ENCODE results near the gene CDX2.

CDX2 gene

GRCh38 chr13:27928353-27928804 is 40.7 kb downstream of the CDX2 start:
- Histone ChIP-seq H3K4me1 (ENCODE audit: control insufficient read depth, insufficient read depth, low read depth, low read length) (peaks cover 3% of the 10 kb centered on the region), H3K18ac (ENCODE audit: low read depth in 1 of 2, low read length in 2 of 2) (no peak overlapping the region), H2BK12ac (ENCODE audit: low read length in 2 of 2) (no peak overlapping the region), H3K36me3 (ENCODE audit: control insufficient read depth in 1 of 2, insufficient read depth in 2 of 2, low read depth in 1 of 2, low read length in 2 of 2) (no peaks in the 10 kb centered on the region), H3K9ac (ENCODE audit: low read length) (no peak overlapping the region), H2AFZ (ENCODE audit: low read depth, low read length) (no peak overlapping the region), H3K79me1 (replicated peaks; ENCODE audit: low read length, poor library complexity, severe bottlenecking) (no peaks in the 10 kb centered on the region), H2AK5ac (ENCODE audit: low read length, severe bottlenecking) (no peak overlapping the region), H3K4me2 (ENCODE audit: low read length, poor library complexity, severe bottlenecking) (no peak overlapping the region), H2BK120ac (ENCODE audit: low read depth, low read length) (no peak overlapping the region), H3K4ac (ENCODE audit: low read depth in 1 of 2, low read length in 2 of 2) (no peak overlapping the region), H2BK15ac (ENCODE audit: low read depth, poor library complexity, severe bottlenecking) (no peak overlapping the region), H2BK5ac (ENCODE audit: low read depth, low read length, poor library complexity, severe bottlenecking) (no peak overlapping the region), H4K91ac (ENCODE audit: low read length) (no peak overlapping the region), H3K27me3 (ENCODE audit: control insufficient read depth in 1 of 2, insufficient read depth in 1 of 2, low read length in 2 of 2) (peaks cover 77 to 81% of the 10 kb centered on the region in 2 experiments), H3K14ac (ENCODE audit: low read length in 2 of 2) (no peak overlapping the region), H3K23ac (ENCODE audit: low read length in 2 of 2) (no peak overlapping the region), H4K8ac (ENCODE audit: low read length) (no peak overlapping the region), H3K4me3 (ENCODE audit: insufficient read depth in 1 of 2, low read depth in 1 of 2, low read length in 2 of 2) (no peak overlapping the region), H3K9me3 (ENCODE audit: control insufficient read depth, low read length) (peaks cover 13% of the 10 kb centered on the region), H3K27ac (ENCODE audit: low read length, poor library complexity, severe bottlenecking) (no peak overlapping the region)
- 25% methylated on average over 26 of the region's 26 CpGs for WGBS
- no peak for DNase-seq

DNA sequence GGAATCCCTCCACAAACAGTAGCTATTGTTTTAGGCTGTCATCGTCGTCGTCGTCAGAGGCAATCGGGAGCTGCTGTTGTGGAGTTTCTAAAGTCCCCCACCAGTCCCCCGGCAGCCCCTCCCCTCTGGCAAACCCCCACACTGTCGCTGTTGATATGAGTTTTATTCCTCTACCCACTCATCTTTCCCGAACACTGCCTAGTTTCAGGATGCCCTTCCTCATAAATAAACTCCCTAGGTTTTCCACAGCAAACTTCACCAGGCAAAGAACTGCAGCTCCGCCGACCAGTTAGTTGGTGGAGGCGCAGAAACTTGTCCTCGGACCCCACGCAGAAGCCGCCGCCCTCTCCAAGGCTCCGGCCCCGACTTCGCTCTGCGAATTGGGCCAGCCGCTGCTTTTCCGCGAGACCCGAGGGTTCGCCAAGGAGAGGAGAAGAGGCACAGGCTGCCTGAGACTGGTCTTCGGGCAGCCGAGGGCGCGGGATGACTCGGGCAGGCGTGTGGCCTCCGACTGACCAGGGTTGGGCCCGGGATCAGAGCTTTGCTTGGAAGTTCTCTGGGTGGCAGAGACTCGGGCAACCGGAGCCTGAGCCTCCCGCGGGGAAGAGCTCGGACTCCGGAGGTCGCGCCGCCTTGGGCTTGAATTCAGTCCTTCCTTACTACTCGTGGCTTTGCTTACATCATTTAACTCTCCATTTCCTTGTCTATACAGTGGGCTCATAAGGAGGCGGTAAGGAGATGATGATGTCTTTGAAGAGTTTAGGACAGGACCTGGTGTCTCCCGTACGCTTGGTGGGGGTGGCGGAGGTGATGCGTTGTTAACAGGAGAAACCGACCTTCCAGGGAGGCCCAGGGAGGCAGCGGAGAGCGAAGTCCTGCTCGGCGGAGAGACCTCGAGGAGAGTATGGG is 41.4 kb downstream of the CDX2 start:
- no peak for DNase-seq
- H3K4me2 ChIP-seq (ENCODE audit: low read length, poor library complexity, severe bottlenecking): no peak overlapping the region
- peaks cover 3% of the 10 kb centered on the region for H3K4me1 ChIP-seq (ENCODE audit: control insufficient read depth, insufficient read depth, low read depth, low read length)
- no peak overlapping the region for H2BK120ac ChIP-seq (ENCODE audit: low read depth, low read length)
- H3K4me3 ChIP-seq (ENCODE audit: insufficient read depth in 1 of 2, low read depth in 1 of 2, low read length in 2 of 2): no peak overlapping the region
- H3K27ac ChIP-seq (ENCODE audit: low read length, poor library complexity, severe bottlenecking): no peak overlapping the region
- no peak overlapping the region for H3K23ac ChIP-seq (ENCODE audit: low read length in 2 of 2)
- H3K4ac ChIP-seq (ENCODE audit: low read depth in 1 of 2, low read length in 2 of 2): no peak overlapping the region
- H2BK15ac ChIP-seq (ENCODE audit: low read depth, poor library complexity, severe bottlenecking): no peak overlapping the region
- H3K9ac ChIP-seq (ENCODE audit: low read length): no peak overlapping the region
- H3K14ac ChIP-seq (ENCODE audit: low read length in 2 of 2): no peak overlapping the region
- no peak overlapping the region for H4K91ac ChIP-seq (ENCODE audit: low read length)
- H3K36me3 ChIP-seq (ENCODE audit: control insufficient read depth in 1 of 2, insufficient read depth in 2 of 2, low read depth in 1 of 2, low read length in 2 of 2): no peaks in the 10 kb centered on the region
- peaks cover 13% of the 10 kb centered on the region for H3K9me3 ChIP-seq (ENCODE audit: control insufficient read depth, low read length)
- H2BK5ac ChIP-seq (ENCODE audit: low read depth, low read length, poor library complexity, severe bottlenecking): no peak overlapping the region
- whole genome bisulfite sequencing: 13% methylated on average over 46 of the region's 53 CpGs
- peaks cover 82 to 87% of the 10 kb centered on the region in 2 experiments for H3K27me3 ChIP-seq (ENCODE audit: control insufficient read depth in 1 of 2, insufficient read depth in 1 of 2, low read length in 2 of 2)
- no peak overlapping the region for H2AFZ ChIP-seq (ENCODE audit: low read depth, low read length)
- no peaks in the 10 kb centered on the region for H3K79me1 ChIP-seq (replicated peaks; ENCODE audit: low read length, poor library complexity, severe bottlenecking)
- H4K8ac ChIP-seq (ENCODE audit: low read length): no peak overlapping the region
- H3K18ac ChIP-seq (ENCODE audit: low read depth in 1 of 2, low read length in 2 of 2): no peak overlapping the region
- H2BK12ac ChIP-seq (ENCODE audit: low read length in 2 of 2): no peak overlapping the region
- H2AK5ac ChIP-seq (ENCODE audit: low read length, severe bottlenecking): no peak overlapping the region

DNA sequence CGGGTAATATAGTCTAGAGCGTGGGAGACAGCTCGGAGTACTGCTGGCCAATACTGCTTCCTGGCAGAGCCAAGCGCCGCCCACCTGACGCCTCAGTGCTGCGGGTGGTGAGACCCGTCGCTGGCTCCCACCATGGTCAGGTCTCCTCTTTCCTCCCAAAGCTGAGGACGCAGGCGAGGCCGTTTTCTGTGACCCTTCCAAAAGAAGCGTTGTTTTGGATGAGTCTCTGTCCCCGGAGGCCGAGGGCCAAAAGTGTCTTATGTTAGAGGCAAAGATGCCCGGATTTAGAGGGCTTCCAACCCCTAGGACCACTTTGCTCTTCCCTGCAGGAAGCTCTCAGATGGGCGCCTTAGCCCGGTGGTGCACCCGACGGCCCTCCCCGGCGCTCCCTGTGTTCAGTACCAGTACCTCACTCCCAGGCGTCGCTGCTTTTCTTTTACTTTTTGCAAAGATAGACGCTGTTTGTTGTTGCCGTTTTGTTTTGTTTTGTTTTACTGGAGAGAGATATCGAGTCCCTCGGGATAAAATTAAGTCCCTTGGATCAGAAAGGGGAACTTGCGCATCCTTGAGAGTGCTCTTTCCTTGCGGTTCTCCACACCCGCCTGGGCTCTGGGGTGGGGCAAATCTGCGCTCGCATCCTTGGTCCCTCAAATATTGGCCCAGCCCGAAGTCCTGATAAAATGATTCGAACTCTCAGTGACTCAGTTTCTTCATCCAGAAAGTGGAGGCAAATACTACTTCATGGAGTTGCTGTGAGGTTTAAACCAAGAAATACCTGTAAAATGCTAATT is 42.3 kb downstream of the CDX2 start:
- H3K27ac ChIP-seq (ENCODE audit: low read length, poor library complexity, severe bottlenecking): no peak overlapping the region
- WGBS: 25% methylated on average over 29 of the region's 35 CpGs
- no peak for DNase-seq

More for the DNA sequence above, 42.3 kb downstream of the CDX2 start:
- no peak overlapping the region for H3K4me3 ChIP-seq (ENCODE audit: insufficient read depth in 1 of 2, low read depth in 1 of 2, low read length in 2 of 2)
- no peak overlapping the region for H2BK120ac ChIP-seq (ENCODE audit: low read depth, low read length)
- H3K9ac ChIP-seq (ENCODE audit: low read length): no peak overlapping the region
- H4K8ac ChIP-seq (ENCODE audit: low read length): no peak overlapping the region
- H2AK5ac ChIP-seq (ENCODE audit: low read length, severe bottlenecking): no peak overlapping the region
- H2BK5ac ChIP-seq (ENCODE audit: low read depth, low read length, poor library complexity, severe bottlenecking): no peak overlapping the region
- H3K9me3 ChIP-seq (ENCODE audit: control insufficient read depth, low read length): peaks cover 13% of the 10 kb centered on the region
- H4K91ac ChIP-seq (ENCODE audit: low read length): no peak overlapping the region
- H2BK15ac ChIP-seq (ENCODE audit: low read depth, poor library complexity, severe bottlenecking): no peak overlapping the region
- no peak overlapping the region for H3K4me2 ChIP-seq (ENCODE audit: low read length, poor library complexity, severe bottlenecking)
- no peak overlapping the region for H3K18ac ChIP-seq (ENCODE audit: low read depth in 1 of 2, low read length in 2 of 2)
- H2BK12ac ChIP-seq (ENCODE audit: low read length in 2 of 2): no peak overlapping the region
- no peaks in the 10 kb centered on the region for H3K36me3 ChIP-seq (ENCODE audit: control insufficient read depth in 1 of 2, insufficient read depth in 2 of 2, low read depth in 1 of 2, low read length in 2 of 2)
- no peak overlapping the region for H3K23ac ChIP-seq (ENCODE audit: low read length in 2 of 2)
- H2AFZ ChIP-seq (ENCODE audit: low read depth, low read length): no peak overlapping the region
- no peak overlapping the region for H3K14ac ChIP-seq (ENCODE audit: low read length in 2 of 2)
- no peak overlapping the region for H3K4ac ChIP-seq (ENCODE audit: low read depth in 1 of 2, low read length in 2 of 2)
- no peaks in the 10 kb centered on the region for H3K79me1 ChIP-seq (replicated peaks; ENCODE audit: low read length, poor library complexity, severe bottlenecking)
- peaks cover 3% of the 10 kb centered on the region for H3K4me1 ChIP-seq (ENCODE audit: control insufficient read depth, insufficient read depth, low read depth, low read length)
- H3K27me3 ChIP-seq (ENCODE audit: control insufficient read depth in 1 of 2, insufficient read depth in 1 of 2, low read length in 2 of 2): peaks cover 90 to 96% of the 10 kb centered on the region in 2 experiments
